ENCODE data around the gene DOCK8.

DOCK8 gene

GRCh38 chr9:456365-456764, 241.7 kb downstream of the DOCK8 start:
- no peak for ATAC-seq
- TF ChIP-seq POU6F1 (CRISPR knock-in tag; IDR thresholded peaks at IDR 0.05; ENCODE audit: borderline replicate concordance, low read depth) (no peak), CREB5 (CRISPR knock-in tag; IDR thresholded peaks at IDR 0.05; ENCODE audit: low read depth) (no peak), TCF4 (CRISPR knock-in tag; IDR thresholded peaks at IDR 0.05; ENCODE audit: borderline replicate concordance) (no peak), PPARA (CRISPR knock-in tag; IDR thresholded peaks at IDR 0.05; ENCODE audit: borderline replicate concordance) (no peak), TSHZ2 (CRISPR knock-in tag; IDR thresholded peaks at IDR 0.05) (no peak), OSR1 (CRISPR knock-in tag; IDR thresholded peaks at IDR 0.05) (no peak), CSRNP3 (CRISPR knock-in tag; IDR thresholded peaks at IDR 0.05) (no peak), ZNF8 (CRISPR knock-in tag; IDR thresholded peaks at IDR 0.05) (no peak), GLIS3 (CRISPR knock-in tag; IDR thresholded peaks at IDR 0.05) (no peak), TOX (CRISPR knock-in tag; IDR thresholded peaks at IDR 0.05; ENCODE audit: borderline replicate concordance) (no peak), CSDC2 (CRISPR knock-in tag; IDR thresholded peaks at IDR 0.05) (no peak), ZFP30 (CRISPR knock-in tag; IDR thresholded peaks at IDR 0.05) (no peak), ISL1 (CRISPR knock-in tag; IDR thresholded peaks at IDR 0.05) (no peak), BACH2 (CRISPR knock-in tag; IDR thresholded peaks at IDR 0.05; ENCODE audit: borderline replicate concordance) (no peak), RARB (CRISPR knock-in tag; IDR thresholded peaks at IDR 0.05) (no peak), ESRRG (CRISPR knock-in tag; IDR thresholded peaks at IDR 0.05) (no peak), ZC3H10 (CRISPR knock-in tag; IDR thresholded peaks at IDR 0.05) (no peak)

- no peak for ATAC-seq
- TF ChIP-seq TSHZ2 (CRISPR knock-in tag; IDR thresholded peaks at IDR 0.05) (no peak), PATZ1 (CRISPR knock-in tag; IDR thresholded peaks at IDR 0.05; ENCODE audit: borderline replicate concordance) (no peak), OSR1 (CRISPR knock-in tag; IDR thresholded peaks at IDR 0.05) (no peak), SNAI2 (CRISPR knock-in tag; IDR thresholded peaks at IDR 0.05) (no peak), CREB5 (CRISPR knock-in tag; IDR thresholded peaks at IDR 0.05; ENCODE audit: low read depth) (no peak), ARNTL (CRISPR knock-in tag; IDR thresholded peaks at IDR 0.05; ENCODE audit: borderline replicate concordance, low read depth) (no peak), BACH2 (CRISPR knock-in tag; IDR thresholded peaks at IDR 0.05; ENCODE audit: borderline replicate concordance) (no peak), TCF4 (CRISPR knock-in tag; IDR thresholded peaks at IDR 0.05; ENCODE audit: borderline replicate concordance) (no peak), ZC3H10 (CRISPR knock-in tag; IDR thresholded peaks at IDR 0.05) (no peak), ZNF70 (CRISPR knock-in tag; IDR thresholded peaks at IDR 0.05) (no peak), CSRNP3 (CRISPR knock-in tag; IDR thresholded peaks at IDR 0.05) (no peak)
These were observed 243.9 kb downstream of the DOCK8 start for GRCh38 chr9:458590-458989.

Data from SK-N-SH treated with all-trans-retinoic acid at 6 μM for 48 hours (cell line).